ENCODE measurements around the gene TMEM123. TPM values are rescaled to one million over a fixed set of nuclear protein-coding genes. Genes with fewer than 3 reads are reported as not detected.

The TMEM123 gene
- total and polyA plus RNA-seq, 7 donors, result 37.2 to 232 (median 140) TPM

DNA sequence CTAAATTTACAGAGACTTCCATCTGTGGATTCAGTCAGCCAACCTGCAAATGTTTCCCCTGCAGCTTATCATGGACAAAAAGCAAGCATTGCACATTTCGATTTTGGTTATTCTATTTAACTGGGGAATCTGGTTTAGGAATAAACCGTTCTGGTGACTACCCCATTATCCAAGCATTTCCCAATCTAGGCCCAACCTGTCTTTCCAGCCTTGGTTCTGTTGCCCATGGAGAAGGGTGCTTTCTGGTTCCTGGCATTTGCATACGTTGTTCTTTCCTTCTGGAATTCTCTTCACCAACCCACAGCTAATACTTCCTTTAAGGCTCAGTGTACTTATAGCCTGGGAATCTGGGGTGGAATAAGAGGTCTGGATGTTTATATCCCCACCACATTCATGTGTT is 1.4 kb upstream of the TMEM123 start:
- H3K27me3 ChIP-seq, result no peaks in the 10 kb centered on the region
- whole genome bisulfite sequencing, 2 donors, result 86 to 89% methylated on average over 3 of the region's 3 CpGs
- peaks cover 0 to 31% (median 25%) of the 10 kb centered on the region in 4 donors for H3K4me1 ChIP-seq
- H3K9me3 ChIP-seq, result no peaks in the 10 kb centered on the region
- TF ChIP-seq EP300 (IDR thresholded peaks at IDR 0.05) (no peak), POLR2AphosphoS5 (IDR thresholded peaks at IDR 0.05) (no peak), POLR2A (IDR thresholded peaks at IDR 0.05) (no peak)
- TF ChIP-seq, protein P1, sequence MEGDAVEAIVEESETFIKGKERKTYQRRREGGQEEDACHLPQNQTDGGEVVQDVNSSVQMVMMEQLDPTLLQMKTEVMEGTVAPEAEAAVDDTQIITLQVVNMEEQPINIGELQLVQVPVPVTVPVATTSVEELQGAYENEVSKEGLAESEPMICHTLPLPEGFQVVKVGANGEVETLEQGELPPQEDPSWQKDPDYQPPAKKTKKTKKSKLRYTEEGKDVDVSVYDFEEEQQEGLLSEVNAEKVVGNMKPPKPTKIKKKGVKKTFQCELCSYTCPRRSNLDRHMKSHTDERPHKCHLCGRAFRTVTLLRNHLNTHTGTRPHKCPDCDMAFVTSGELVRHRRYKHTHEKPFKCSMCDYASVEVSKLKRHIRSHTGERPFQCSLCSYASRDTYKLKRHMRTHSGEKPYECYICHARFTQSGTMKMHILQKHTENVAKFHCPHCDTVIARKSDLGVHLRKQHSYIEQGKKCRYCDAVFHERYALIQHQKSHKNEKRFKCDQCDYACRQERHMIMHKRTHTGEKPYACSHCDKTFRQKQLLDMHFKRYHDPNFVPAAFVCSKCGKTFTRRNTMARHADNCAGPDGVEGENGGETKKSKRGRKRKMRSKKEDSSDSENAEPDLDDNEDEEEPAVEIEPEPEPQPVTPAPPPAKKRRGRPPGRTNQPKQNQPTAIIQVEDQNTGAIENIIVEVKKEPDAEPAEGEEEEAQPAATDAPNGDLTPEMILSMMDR (IDR thresholded peaks at IDR 0.05), result no peak
- no peak for DNase-seq
- peak overlapping the region in 3 of 4 donors; percentile 86 to 97 (median 95) for H3K27ac ChIP-seq
- no peaks in the 10 kb centered on the region for H3K36me3 ChIP-seq
- intact Hi-C loops (cut with DNase I), result loop anchor here (2.0 to 5.0 kb wide), 3 partner anchors 41 to 107 kb away; partner anchors contain the start of gene BIRC2
- H3K4me3 ChIP-seq, result no peak overlapping the region

DNA sequence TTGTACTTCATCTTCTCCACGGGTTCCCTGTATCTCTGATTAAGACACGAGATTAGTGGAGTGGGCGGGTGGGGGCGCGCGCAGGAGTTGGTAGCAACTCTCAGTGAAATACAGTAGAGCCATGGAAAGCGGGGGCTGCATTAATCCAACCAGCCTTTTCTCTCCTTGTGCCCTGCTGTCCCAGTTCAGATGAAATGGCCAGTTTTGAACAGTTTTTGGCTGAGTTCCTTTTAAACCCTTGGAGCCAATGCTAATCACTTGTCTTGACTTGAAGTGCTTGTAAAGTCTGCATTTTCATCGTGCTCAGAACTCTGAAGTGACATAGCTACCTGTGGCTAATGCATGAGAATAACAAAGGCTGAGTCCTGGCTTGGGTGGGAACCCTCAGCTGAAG is 734 bp upstream of the TMEM123 start:
- intact Hi-C loops (cut with DNase I), result loop anchor here (2.0 to 5.0 kb wide), 3 partner anchors 42 to 106 kb away; partner anchors contain the start of gene BIRC2
- 2 to 4% methylated on average over 8 of the region's 8 CpGs for WGBS, 2 donors
- TF ChIP-seq POLR2A (IDR thresholded peaks at IDR 0.05) (no peak), EP300 (IDR thresholded peaks at IDR 0.05) (no peak), POLR2AphosphoS5 (IDR thresholded peaks at IDR 0.05) (no peak)
- TF ChIP-seq, protein P1 (IDR thresholded peaks at IDR 0.05), result no peak
- Histone ChIP-seq H3K27ac (peak overlapping the region; percentile 86 to 97 (median 90)), H3K27me3 (no peaks in the 10 kb centered on the region), H3K4me1 (peaks cover 0 to 37% (median 32%) of the 10 kb centered on the region in 4 donors), H3K4me3 (peak overlapping the region; percentile 72 to 90 (median 87)), H3K36me3 (no peaks in the 10 kb centered on the region), H3K9me3 (no peaks in the 10 kb centered on the region)
- no peak for DNase-seq

DNA sequence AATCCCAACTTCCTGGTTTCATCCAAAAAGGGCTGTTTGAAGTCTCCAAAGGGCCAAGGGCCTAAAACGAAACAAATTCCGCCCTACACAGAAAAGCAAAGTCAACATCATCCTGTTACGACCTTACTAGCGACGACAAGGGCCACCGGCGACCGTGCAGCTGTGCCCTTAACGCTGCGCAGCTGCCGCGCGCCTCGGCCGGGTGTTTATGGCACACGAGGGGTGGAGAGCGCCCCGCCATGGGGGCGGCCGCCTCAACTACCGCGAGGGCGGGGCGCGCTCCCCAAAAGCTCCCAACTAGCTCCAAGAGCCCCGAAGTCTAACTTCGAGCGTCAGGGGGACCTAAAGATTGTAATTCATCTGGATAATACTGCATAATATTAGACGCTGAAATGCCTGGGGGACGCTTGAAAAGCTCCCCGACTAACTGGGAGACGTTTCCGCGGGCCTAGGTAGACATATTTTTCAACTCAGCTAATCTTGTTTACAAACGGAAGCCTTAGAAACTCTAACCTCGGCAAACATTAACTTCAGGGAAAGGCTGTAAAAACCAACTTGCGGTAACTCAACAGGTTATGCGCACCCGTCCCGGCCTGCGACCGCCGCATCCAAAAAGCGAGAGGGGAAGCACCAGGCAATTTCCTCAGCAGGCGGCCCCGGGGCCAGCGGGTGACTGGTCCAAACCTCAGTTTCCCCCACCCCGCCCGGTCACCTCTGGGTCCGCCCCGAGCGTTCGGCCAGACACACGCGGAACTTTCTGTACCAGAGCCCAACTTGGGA is 694 bp downstream of the TMEM123 start:
- TF ChIP-seq, protein P1 (IDR thresholded peaks at IDR 0.05), result no peak
- TF ChIP-seq POLR2A (IDR thresholded peaks at IDR 0.05), result no peak
- peak in 3 of 4 donors; percentile 41 to 74 (median 64) for TF ChIP-seq POLR2AphosphoS5 (IDR thresholded peaks at IDR 0.05)
- no peak for TF ChIP-seq EP300 (IDR thresholded peaks at IDR 0.05)
- Histone ChIP-seq H3K27ac (peak overlapping the region; percentile 86 to 97 (median 90)), H3K9me3 (no peaks in the 10 kb centered on the region), H3K36me3 (peaks cover 0 to 3% (median 0%) of the 10 kb centered on the region in 4 donors), H3K4me1 (peaks cover 0 to 52% (median 39%) of the 10 kb centered on the region in 4 donors), H3K4me3 (peak overlapping the region; percentile 72 to 90 (median 87)), H3K27me3 (no peaks in the 10 kb centered on the region)
- intact Hi-C loops (cut with DNase I), result loop anchor here (2.0 to 5.0 kb wide), 3 partner anchors 43 to 105 kb away; partner anchors contain the start of gene BIRC2
- WGBS, 2 donors, result 0 to 1% methylated on average over 55 of the region's 55 CpGs
- DNase-seq, result peak; percentile 83

DNA sequence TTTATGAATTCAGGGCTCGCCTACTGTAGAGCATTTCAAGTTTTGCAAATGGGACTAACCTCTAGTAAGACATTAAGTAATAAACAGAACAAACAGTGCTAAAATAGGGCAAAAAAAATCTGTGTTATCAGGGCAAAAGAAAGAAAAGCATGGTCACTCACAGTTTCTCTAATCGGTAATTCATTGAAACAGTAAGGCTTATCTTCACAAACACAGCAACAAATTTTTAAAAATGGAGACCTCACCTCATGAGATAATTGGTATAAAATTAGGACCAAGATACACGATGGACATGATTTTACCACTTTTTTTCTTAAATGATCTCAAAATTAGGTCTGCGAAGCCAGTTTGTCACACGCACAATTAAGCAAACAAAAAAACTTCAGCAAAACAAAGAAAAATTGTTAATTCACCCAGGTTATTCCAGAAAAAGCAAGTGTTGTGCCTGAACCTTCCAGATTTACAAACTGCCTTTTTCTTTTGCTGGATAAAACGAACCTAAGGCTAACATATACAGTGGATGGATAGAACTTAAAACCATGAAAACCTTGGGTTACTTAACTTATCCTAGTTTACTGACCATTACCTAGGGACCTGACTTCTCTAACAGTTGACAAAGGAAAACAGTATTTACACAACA is 1.4 kb downstream of the TMEM123 start:
- Histone ChIP-seq H3K27ac (peak overlapping the region; percentile 86 to 97 (median 90)), H3K4me3 (peak overlapping the region; percentile 72 to 90 (median 87)), H3K36me3 (peaks cover 0 to 4% (median 0%) of the 10 kb centered on the region in 4 donors), H3K9me3 (no peaks in the 10 kb centered on the region), H3K27me3 (no peaks in the 10 kb centered on the region), H3K4me1 (peaks cover 0 to 59% (median 42%) of the 10 kb centered on the region in 4 donors)
- intact Hi-C loops (cut with DNase I), result loop anchor here (5.0 kb wide), 1 partner anchor 59 kb away; no protein-coding TSS in a partner anchor
- TF ChIP-seq POLR2A (IDR thresholded peaks at IDR 0.05) (no peak), EP300 (IDR thresholded peaks at IDR 0.05) (no peak), POLR2AphosphoS5 (IDR thresholded peaks at IDR 0.05) (no peak)
- TF ChIP-seq, protein P1 (IDR thresholded peaks at IDR 0.05), result no peak
- no peak for DNase-seq
- WGBS, 2 donors, result 5 to 16% methylated on average over 6 of the region's 6 CpGs

Measured in sigmoid colon (tissue), 7 donors.